Measurements from ENCODE around the gene SYT5. TPM values are rescaled to one million over a fixed set of nuclear protein-coding genes. Genes with fewer than 3 reads are reported as not detected.
"Not testable (repeated sequence)": the region's sequence is repeated elsewhere in the genome, so short reads cannot be mapped to it uniquely, and the experiment has no call there.

SYT5 gene
- total RNA-seq, 4 donors from 2014 or later, result not detected

DNA sequence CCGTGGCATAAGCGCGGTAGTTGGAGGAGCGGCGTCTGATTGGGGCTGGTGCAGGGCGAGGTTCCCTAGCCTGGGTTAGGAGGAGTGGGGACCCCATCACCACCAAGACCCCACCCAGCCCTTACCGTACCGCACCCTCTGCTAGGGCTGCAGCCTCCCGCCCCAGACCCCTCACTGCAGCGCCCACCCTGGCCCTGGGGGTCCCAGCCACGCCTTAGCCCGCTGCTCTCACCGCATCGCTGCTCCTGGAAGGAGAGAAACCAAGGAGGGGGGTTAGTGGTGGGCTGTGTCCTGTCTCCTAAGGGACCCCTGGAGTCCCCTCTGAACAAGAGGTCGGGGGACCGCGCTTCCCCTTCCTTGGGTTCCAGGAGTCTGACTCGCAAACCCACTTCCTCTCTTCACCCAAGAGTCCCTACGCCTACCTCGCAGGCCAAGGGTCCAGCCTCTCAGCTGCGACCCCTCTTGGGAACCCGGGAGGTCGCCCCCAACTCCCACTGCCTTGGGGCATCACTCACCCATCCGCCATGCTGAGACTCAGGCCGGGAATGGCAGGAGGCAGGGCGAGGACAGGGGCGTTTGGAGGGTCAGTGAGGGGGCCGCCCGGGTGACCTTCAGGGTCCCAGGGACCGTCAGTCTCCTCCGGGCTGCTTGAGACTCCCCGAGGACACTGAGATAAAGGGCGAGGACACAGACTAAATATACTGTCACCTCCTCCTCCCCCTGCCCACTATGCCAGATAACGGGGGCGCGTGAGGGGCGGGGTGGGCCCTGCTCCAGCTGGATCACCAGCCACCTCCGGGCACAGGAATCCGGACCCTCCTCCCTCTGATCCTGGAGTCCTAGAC is 22.8 kb downstream of the SYT5 start, which contains the start of gene TNNI3:
TSS of gene TNNI3 (minus strand) at position 669 of the 845 bp plus-strand sequence. CDS start at position 526, 143 bp downstream.
- Histone ChIP-seq H3K27ac (no peak within 1 kb of the TSS), H3K4me1 (peaks cover 0 to 6% of the 10 kb centered on the region in 2 donors), H3K36me3 (no peaks in the 10 kb centered on the region), H3K9me3 (no peaks in the 10 kb centered on the region), H3K4me3 (replicated peaks in 1 of 3) (no peak within 1 kb of the TSS), H3K27me3 (peaks cover 20% of the 10 kb centered on the region)
- no peak for DNase-seq
- TF ChIP-seq, protein P1, sequence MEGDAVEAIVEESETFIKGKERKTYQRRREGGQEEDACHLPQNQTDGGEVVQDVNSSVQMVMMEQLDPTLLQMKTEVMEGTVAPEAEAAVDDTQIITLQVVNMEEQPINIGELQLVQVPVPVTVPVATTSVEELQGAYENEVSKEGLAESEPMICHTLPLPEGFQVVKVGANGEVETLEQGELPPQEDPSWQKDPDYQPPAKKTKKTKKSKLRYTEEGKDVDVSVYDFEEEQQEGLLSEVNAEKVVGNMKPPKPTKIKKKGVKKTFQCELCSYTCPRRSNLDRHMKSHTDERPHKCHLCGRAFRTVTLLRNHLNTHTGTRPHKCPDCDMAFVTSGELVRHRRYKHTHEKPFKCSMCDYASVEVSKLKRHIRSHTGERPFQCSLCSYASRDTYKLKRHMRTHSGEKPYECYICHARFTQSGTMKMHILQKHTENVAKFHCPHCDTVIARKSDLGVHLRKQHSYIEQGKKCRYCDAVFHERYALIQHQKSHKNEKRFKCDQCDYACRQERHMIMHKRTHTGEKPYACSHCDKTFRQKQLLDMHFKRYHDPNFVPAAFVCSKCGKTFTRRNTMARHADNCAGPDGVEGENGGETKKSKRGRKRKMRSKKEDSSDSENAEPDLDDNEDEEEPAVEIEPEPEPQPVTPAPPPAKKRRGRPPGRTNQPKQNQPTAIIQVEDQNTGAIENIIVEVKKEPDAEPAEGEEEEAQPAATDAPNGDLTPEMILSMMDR (IDR thresholded peaks at IDR 0.05), result no peak
- no peak for TF ChIP-seq POLR2A (IDR thresholded peaks at IDR 0.05)
- WGBS, 2 donors, result 46 to 58% methylated on average over 23 to 28 of the region's 39 CpGs
- intact Hi-C loops (cut with DNase I), result no loop called here

DNA sequence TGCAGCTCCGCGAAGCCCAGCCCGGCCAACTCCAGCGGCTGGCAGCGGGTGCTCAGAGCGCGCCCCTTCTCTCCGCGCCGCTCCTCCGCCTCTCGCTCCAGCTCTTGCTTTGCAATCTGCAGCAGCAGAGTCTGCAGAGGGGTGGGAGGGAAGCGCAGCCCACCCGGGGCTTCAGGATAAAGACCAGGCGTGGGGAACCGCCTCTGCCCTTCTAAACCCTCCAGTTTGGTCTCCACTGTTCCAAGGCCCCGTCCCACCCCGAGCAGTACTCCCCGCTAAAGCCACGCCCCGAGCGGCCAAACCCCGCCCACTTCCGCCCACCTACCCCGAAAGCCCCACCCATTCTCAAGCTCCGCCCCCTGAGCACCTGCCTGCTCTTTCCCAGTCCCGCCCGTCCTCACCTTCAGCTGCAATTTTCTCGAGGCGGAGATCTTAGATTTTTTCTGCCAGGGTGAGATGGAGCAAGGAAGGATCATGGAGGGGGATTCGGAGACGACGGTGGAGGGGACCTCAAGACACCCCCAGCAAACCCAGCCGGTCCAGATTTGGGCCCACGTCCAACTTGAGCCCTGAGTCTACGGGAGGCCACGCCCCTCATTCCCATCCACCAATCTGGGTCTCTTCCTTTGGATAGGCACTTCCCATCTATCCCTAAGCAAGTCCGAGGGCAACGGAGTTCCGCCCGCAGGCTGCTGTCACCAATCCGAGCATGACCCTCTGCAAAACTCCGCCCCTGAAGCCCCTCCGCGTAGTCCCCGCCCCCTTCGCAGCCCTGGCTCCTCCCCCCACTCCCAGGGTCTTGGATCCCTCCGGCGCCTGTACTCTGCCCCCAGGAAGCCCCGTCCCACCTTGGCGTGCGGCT is 23.7 kb downstream of the SYT5 start:
- H3K4me1 ChIP-seq, result peaks cover 0 to 6% of the 10 kb centered on the region in 2 donors
- peaks cover 18% of the 10 kb centered on the region for H3K27me3 ChIP-seq
- peak; percentile 19 to 29 for DNase-seq
- H3K4me3 ChIP-seq (replicated peaks in 1 of 3), result no peak overlapping the region
- 2 to 8% methylated on average over 36 to 42 of the region's 52 CpGs for WGBS, 2 donors
- H3K27ac ChIP-seq, result no peak overlapping the region
- H3K9me3 ChIP-seq, result no peaks in the 10 kb centered on the region
- no peaks in the 10 kb centered on the region for H3K36me3 ChIP-seq
- no peak for TF ChIP-seq POLR2A (IDR thresholded peaks at IDR 0.05)
- TF ChIP-seq, protein P1 (IDR thresholded peaks at IDR 0.05), result no peak
- intact Hi-C loops (cut with DNase I), result no loop called here

DNA sequence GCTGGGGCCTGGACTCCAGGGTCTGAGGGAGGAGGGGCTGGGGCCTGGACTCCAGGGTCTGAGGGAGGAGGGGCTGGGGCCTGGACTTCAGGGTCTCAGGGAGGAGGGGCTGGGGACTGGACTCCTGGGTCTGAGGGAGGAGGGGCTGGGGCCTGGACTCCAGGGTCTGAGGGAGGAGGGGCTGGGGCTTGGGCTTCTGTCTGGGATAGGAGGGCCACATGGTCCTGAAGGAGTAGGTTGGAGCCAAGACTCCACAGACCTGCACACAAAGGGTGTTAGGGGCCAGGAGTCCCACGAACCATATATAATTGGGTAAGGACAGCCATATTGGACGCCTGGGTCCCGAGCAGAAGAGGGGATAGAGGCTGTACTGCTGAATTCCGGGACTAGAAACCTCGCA is 24.3 kb downstream of the SYT5 start:
- H3K36me3 ChIP-seq; H3K4me3 ChIP-seq (replicated peaks in 1 of 3); DNase-seq; H3K27ac ChIP-seq; intact Hi-C loops (cut with DNase I); H3K4me1 ChIP-seq; H3K9me3 ChIP-seq: not testable (repeated sequence)
- peaks cover 17% of the 10 kb centered on the region for H3K27me3 ChIP-seq
- 2 to 10% methylated on average over 4 to 5 of the region's 5 CpGs for WGBS, 2 donors

DNA sequence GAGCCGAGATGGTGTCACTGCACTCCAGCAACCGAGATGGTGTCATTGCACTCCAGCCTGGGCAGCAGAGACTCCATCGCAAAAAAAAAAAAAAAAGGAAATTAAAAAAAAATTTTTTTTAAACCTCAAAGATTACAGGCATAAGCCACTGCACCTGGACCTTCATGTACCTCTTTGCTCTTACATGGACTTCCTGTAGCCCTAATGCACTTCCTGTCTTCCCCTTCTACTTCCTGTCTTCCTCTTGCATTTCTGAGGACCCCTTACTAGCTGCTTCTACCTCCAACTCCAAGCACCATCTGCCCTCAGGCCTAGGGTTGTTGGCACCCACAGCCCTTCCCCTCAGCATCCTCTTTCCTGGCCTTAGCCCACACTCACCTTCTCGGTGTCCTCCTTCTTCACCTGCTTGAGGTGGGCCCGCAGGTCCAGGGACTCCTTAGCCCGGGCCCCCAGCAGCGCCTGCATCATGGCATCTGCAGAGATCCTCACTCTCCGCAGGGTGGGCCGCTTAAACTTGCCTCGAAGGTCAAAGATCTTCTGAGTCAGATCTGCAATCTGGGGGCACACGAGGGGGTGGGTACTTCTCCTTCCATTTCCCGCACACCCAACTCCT is 26.3 kb downstream of the SYT5 start:
- peaks cover 23% of the 10 kb centered on the region for H3K27me3 ChIP-seq
- TF ChIP-seq POLR2A (IDR thresholded peaks at IDR 0.05), result no peak
- TF ChIP-seq, protein P1 (IDR thresholded peaks at IDR 0.05), result no peak

DNA sequence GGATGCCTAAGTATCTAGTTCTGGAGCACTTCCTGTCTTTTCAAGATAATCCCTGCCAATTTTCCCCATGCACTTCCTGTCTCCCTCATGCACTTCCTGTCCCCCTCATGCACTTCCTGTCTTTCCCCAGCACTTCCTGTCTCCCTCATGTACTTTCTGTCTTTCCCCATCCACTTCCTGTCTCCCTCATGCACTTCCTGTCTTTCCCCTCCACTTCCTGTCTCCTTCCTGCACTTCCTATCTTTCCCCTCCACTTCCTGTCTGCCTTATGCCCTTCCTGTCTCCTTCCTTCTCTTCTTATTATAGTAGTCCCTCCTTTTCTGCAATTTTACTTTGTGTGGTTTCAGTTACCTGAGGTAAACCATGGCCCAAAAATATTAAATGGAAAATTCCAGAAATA is 28.1 kb downstream of the SYT5 start:
- Histone ChIP-seq H3K4me1 (peaks cover 0 to 6% of the 10 kb centered on the region in 2 donors), H3K27ac (no peak overlapping the region), H3K36me3 (no peaks in the 10 kb centered on the region), H3K9me3 (no peaks in the 10 kb centered on the region), H3K4me3 (replicated peaks in 1 of 3) (no peak overlapping the region), H3K27me3 (peaks cover 27% of the 10 kb centered on the region)
- TF ChIP-seq, protein P1 (IDR thresholded peaks at IDR 0.05), result no peak
- TF ChIP-seq POLR2A (IDR thresholded peaks at IDR 0.05), result no peak
- intact Hi-C loops (cut with DNase I), result no loop called here
- no peak for DNase-seq

More for the DNA sequence above, 26.3 kb downstream of the SYT5 start:
- DNase-seq, result no peak
- H3K27ac ChIP-seq, result no peak overlapping the region
- H3K9me3 ChIP-seq, result no peaks in the 10 kb centered on the region
- intact Hi-C loops (cut with DNase I), result no loop called here
- WGBS, 2 donors, result 88 to 90% methylated on average over 12 of the region's 12 CpGs
- no peaks in the 10 kb centered on the region for H3K36me3 ChIP-seq
- H3K4me3 ChIP-seq (replicated peaks in 1 of 3), result no peak overlapping the region
- H3K4me1 ChIP-seq, result peaks cover 0 to 6% of the 10 kb centered on the region in 2 donors

Measured in thyroid gland (tissue), 4 donors.